NK-92 treated with Interleukin-12 subunit alpha and Interleukin-12 subunit beta, amount 100 ng/mL, for 24 hours (cell line): Measurements from ENCODE around the gene PID1.

Experiments
- DNase-seq: peaks from one replicate; lab custom pipeline; 2025; lab: John Stamatoyannopoulos, UW

The PID1 gene

GRCh38 chr2:229073935-229074334 is 197.2 kb downstream of the PID1 start:
- no peak for DNase-seq

- DNase-seq = no peak
Measured at GRCh38 chr2:229071292-229071976, 199.7 kb downstream of the PID1 start.

GRCh38 chr2:229066121-229066715 is 204.9 kb downstream of the PID1 start:
- no peak for DNase-seq

- DNase-seq = no peak
Measured at GRCh38 chr2:229064749-229065148, 206.3 kb downstream of the PID1 start.

GRCh38 chr2:229060147-229060546 is 210.9 kb downstream of the PID1 start:
- DNase-seq = no peak

- DNase-seq = no peak
Measured at GRCh38 chr2:229059331-229060033, 211.6 kb downstream of the PID1 start.

- DNase-seq = no peak
Measured at GRCh38 chr2:229057976-229058553, 213.0 kb downstream of the PID1 start.

GRCh38 chr2:229054311-229054710 is 216.8 kb downstream of the PID1 start:
- no peak for DNase-seq

GRCh38 chr2:229051798-229052197 is 219.3 kb downstream of the PID1 start:
- no peak for DNase-seq

GRCh38 chr2:229050133-229050532 is 221.0 kb downstream of the PID1 start:
- no peak for DNase-seq

GRCh38 chr2:229048134-229048533 is 223.0 kb downstream of the PID1 start:
- DNase-seq = no peak

- DNase-seq = no peak
Measured at GRCh38 chr2:229045671-229046070, 225.4 kb downstream of the PID1 start.

- no peak for DNase-seq
Measured at GRCh38 chr2:229044581-229044980, 226.5 kb downstream of the PID1 start.

GRCh38 chr2:229043681-229044080 is 227.4 kb downstream of the PID1 start:
- DNase-seq = no peak

- DNase-seq = no peak
Measured at GRCh38 chr2:229042349-229042748, 228.7 kb downstream of the PID1 start.

- DNase-seq = no peak
Measured at GRCh38 chr2:229041691-229042090, 229.4 kb downstream of the PID1 start.

- no peak for DNase-seq
Measured at GRCh38 chr2:229037621-229038020, 233.5 kb downstream of the PID1 start.

- no peak for DNase-seq
Measured at GRCh38 chr2:229033816-229034215, 237.3 kb downstream of the PID1 start.

- no peak for DNase-seq
Measured at GRCh38 chr2:229032608-229033234, 238.4 kb downstream of the PID1 start.

GRCh38 chr2:229027353-229028105 is 243.6 kb downstream of the PID1 start:
- no peak for DNase-seq

GRCh38 chr2:229025653-229026052 is 245.4 kb downstream of the PID1 start:
- DNase-seq = no peak

- DNase-seq = no peak
Measured at GRCh38 chr2:229022652-229023051, 248.4 kb downstream of the PID1 start.
